Measurements from ENCODE around the gene SLC6A7.

DNA sequence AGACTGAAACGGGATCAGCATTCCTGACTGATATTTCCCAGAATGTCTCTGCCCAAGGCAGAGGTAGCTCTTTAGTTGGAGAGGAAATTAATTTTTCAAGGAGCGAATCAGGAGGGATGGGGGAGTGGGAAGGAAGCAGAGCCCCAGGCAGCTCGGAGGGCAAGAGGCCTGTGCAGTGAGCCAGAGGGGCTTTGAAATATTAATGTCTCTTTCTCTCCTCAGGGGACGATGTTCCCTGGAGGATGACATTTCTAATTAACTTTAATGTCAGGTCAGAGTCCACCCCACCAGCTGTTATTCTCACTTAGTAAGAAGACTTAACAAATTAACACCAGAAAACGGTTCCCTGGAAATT, 45.6 kb downstream of the SLC6A7 start:
- TF ChIP-seq CREB1 (IDR thresholded peaks at IDR 0.05; ENCODE audit: low read depth) (no peak), TCF12 (IDR thresholded peaks at IDR 0.05; ENCODE audit: low read depth) (no peak), EP300 (IDR thresholded peaks at IDR 0.05; ENCODE audit: borderline replicate concordance) (no peak), YY1 (IDR thresholded peaks at IDR 0.05; ENCODE audit: low read depth) (no peak), EGR1 (IDR thresholded peaks at IDR 0.05) (no peak)
- TF ChIP-seq, protein P1, sequence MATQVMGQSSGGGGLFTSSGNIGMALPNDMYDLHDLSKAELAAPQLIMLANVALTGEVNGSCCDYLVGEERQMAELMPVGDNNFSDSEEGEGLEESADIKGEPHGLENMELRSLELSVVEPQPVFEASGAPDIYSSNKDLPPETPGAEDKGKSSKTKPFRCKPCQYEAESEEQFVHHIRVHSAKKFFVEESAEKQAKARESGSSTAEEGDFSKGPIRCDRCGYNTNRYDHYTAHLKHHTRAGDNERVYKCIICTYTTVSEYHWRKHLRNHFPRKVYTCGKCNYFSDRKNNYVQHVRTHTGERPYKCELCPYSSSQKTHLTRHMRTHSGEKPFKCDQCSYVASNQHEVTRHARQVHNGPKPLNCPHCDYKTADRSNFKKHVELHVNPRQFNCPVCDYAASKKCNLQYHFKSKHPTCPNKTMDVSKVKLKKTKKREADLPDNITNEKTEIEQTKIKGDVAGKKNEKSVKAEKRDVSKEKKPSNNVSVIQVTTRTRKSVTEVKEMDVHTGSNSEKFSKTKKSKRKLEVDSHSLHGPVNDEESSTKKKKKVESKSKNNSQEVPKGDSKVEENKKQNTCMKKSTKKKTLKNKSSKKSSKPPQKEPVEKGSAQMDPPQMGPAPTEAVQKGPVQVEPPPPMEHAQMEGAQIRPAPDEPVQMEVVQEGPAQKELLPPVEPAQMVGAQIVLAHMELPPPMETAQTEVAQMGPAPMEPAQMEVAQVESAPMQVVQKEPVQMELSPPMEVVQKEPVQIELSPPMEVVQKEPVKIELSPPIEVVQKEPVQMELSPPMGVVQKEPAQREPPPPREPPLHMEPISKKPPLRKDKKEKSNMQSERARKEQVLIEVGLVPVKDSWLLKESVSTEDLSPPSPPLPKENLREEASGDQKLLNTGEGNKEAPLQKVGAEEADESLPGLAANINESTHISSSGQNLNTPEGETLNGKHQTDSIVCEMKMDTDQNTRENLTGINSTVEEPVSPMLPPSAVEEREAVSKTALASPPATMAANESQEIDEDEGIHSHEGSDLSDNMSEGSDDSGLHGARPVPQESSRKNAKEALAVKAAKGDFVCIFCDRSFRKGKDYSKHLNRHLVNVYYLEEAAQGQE (IDR thresholded peaks at IDR 0.05; ENCODE audit: low read depth), result no peak

All from Ishikawa (cell line).